Measurements from ENCODE around the gene HECW1. TPM values are rescaled to one million over a fixed set of nuclear protein-coding genes. Genes with fewer than 3 reads are reported as not detected.

HECW1 gene
- total and polyA plus RNA-seq, 2 experiments from 2014 or later: 11.0 to 21.8 TPM

GRCh38 chr7:43508461-43508860, 396.0 kb downstream of the HECW1 start:
- Histone ChIP-seq H3K27ac (ENCODE audit: low read depth) (no peak overlapping the region), H3K36me3 (ENCODE audit: insufficient read depth) (no peaks in the 10 kb centered on the region; the same call in 1 of the 2 replicates), H3K27me3 (ENCODE audit: insufficient read depth) (no peaks in the 10 kb centered on the region), H3K79me2 (replicated peaks; ENCODE audit: insufficient read depth) (no peaks in the 10 kb centered on the region), H3F3A (replicated peaks; ENCODE audit: low read depth) (no peaks in the 10 kb centered on the region), H3K4me1 (ENCODE audit: insufficient read depth) (no peaks in the 10 kb centered on the region; the same call in 1 of the 2 replicates), H3K4me3 (no peak overlapping the region), H3K4me2 (no peak overlapping the region), H2AFZ (no peak overlapping the region), H3K9me2 (ENCODE audit: insufficient read depth) (0 out of 2 replicates have a peak, but pooled peaks cover 6% of the 10 kb centered on the region), H4K20me1 (replicated peaks; ENCODE audit: insufficient read depth) (no peaks in the 10 kb centered on the region)
- no peaks in the 10 kb centered on the region for H3K36me3 Mint-ChIP-seq (ENCODE audit: low read depth)
- H3K27ac Mint-ChIP-seq: no peak overlapping the region
- DNase-seq (ENCODE audit: low spot score) (no peak), ATAC-seq (no peak)
- no peak for TF ChIP-seq EZH2phosphoT487 (IDR thresholded peaks at IDR 0.05; ENCODE audit: unreplicated experiment)
- TF ChIP-seq ETS1 (IDR thresholded peaks at IDR 0.05): no peak
- no peak for TF ChIP-seq NANOG (IDR thresholded peaks at IDR 0.05; ENCODE audit: borderline replicate concordance)
- TF ChIP-seq REST (IDR thresholded peaks at IDR 0.05; ENCODE audit: unreplicated experiment): no peak
- no peak for TF ChIP-seq ZNF462 (CRISPR knock-in tag; IDR thresholded peaks at IDR 0.05)
- TF ChIP-seq STAT1 (IDR thresholded peaks at IDR 0.05; ENCODE audit: unreplicated experiment): no peak
- no peak for TF ChIP-seq ZNF114 (CRISPR knock-in tag; IDR thresholded peaks at IDR 0.05)
- TF ChIP-seq JUNB (IDR thresholded peaks at IDR 0.05; ENCODE audit: unreplicated experiment): no peak
- TF ChIP-seq, protein P1, sequence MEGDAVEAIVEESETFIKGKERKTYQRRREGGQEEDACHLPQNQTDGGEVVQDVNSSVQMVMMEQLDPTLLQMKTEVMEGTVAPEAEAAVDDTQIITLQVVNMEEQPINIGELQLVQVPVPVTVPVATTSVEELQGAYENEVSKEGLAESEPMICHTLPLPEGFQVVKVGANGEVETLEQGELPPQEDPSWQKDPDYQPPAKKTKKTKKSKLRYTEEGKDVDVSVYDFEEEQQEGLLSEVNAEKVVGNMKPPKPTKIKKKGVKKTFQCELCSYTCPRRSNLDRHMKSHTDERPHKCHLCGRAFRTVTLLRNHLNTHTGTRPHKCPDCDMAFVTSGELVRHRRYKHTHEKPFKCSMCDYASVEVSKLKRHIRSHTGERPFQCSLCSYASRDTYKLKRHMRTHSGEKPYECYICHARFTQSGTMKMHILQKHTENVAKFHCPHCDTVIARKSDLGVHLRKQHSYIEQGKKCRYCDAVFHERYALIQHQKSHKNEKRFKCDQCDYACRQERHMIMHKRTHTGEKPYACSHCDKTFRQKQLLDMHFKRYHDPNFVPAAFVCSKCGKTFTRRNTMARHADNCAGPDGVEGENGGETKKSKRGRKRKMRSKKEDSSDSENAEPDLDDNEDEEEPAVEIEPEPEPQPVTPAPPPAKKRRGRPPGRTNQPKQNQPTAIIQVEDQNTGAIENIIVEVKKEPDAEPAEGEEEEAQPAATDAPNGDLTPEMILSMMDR (conservative IDR thresholded peaks at IDR 0.05; ENCODE audit: low read depth in 2 of 2): no peak
- TF ChIP-seq EZH2 (IDR thresholded peaks at IDR 0.05; ENCODE audit: low read depth, unreplicated experiment): no peak
- TF ChIP-seq POLR2AphosphoS5 (IDR thresholded peaks at IDR 0.05; ENCODE audit: low read depth): no peak
- TF ChIP-seq CREB1 (CRISPR knock-in tag; IDR thresholded peaks at IDR 0.05; ENCODE audit: low read depth): no peak
- no peak for TF ChIP-seq ZNF331 (CRISPR knock-in tag; IDR thresholded peaks at IDR 0.05; ENCODE audit: low read depth)
- peaks cover 2% of the 10 kb centered on the region for H3K27me3 Mint-ChIP-seq (ENCODE audit: insufficient read depth, low read depth, poor library complexity)
- peaks cover 11% of the 10 kb centered on the region for H3K4me1 Mint-ChIP-seq
- H3K4me3 Mint-ChIP-seq: no peak overlapping the region
- no peaks in the 10 kb centered on the region for H3K9me3 Mint-ChIP-seq
